ENCODE measurements around the gene CYLD. TPM values are rescaled to one million over a fixed set of nuclear protein-coding genes. Genes with fewer than 3 reads are reported as not detected.

Gene CYLD
- total RNA-seq, 1 donor from 2014 or later, result 30.7 TPM

DNA sequence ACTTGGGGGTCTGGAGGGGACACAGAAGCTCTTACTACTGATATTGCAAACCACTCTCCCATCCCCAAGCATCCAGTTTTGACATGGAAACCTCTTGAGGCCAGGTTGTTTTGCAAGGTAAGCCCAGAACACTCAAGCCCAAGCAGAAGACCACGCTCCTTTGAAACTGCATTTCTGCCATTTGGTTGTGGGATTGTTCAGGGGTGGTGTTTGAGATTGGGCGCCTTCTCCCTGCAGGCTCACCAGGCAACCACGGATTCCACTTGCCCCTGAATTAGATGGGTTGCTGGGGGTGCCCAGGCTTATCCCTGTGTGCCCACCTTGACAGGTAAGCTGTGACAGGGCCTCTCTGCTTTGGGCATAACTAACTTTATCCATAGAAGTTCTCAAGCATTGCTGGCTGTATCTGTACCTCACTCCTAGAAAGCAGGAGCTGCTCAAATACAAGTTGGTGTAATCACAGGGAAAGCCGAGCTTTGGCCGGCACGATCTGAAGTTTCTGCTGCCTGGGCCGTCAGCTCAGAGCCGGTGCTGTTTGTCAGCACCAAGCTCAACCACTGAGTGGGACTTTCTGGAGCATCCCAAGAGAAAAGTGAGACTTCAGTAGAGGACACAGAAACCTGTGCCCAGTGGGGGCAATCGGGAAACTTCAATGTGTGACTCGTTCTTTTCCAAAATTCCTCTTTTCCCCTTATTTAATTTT is 93.6 kb downstream of the CYLD start:
- Mint-ChIP-seq H3K4me3 (ENCODE audit: unreplicated experiment) (no peak overlapping the region), H3K9me3 (ENCODE audit: unreplicated experiment) (no peaks in the 10 kb centered on the region), H3K27me3 (ENCODE audit: unreplicated experiment) (peaks cover 10% of the 10 kb centered on the region), H3K36me3 (ENCODE audit: low read depth, unreplicated experiment) (no peaks in the 10 kb centered on the region), H3K27ac (ENCODE audit: unreplicated experiment) (no peak overlapping the region), H3K4me1 (ENCODE audit: unreplicated experiment) (peaks cover 23% of the 10 kb centered on the region)
- DNase-seq (ENCODE audit: low spot score), result no peak
- no peak for TF ChIP-seq CTCF (IDR thresholded peaks at IDR 0.05; ENCODE audit: unreplicated experiment)

DNA sequence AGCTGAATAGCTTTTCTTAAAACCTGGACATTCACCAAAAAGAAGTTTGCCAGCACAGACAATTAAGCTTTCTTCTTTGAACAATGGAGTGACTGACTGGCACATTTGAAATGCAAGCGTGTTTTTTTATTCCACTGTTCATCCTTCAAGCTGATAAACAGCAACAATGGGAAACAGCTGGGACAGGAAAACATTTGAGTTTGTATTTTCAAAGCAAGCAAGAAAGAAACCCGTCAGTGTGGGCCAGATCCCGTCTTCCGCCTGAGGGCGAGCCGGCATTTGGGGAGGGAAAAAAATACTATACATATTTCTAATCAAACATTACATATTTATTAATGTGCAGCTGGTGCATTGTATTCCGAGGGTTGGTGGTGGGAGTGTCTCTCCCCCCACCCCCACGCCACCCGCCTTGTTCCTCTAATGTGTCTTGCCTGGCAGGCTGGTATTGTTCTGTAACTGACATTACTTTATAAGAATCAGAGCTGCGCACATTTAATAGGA is 94.3 kb downstream of the CYLD start:
- TF ChIP-seq CTCF (IDR thresholded peaks at IDR 0.05; ENCODE audit: unreplicated experiment), result no peak
- Mint-ChIP-seq H3K36me3 (ENCODE audit: low read depth, unreplicated experiment) (no peaks in the 10 kb centered on the region), H3K27me3 (ENCODE audit: unreplicated experiment) (peaks cover 10% of the 10 kb centered on the region), H3K4me1 (ENCODE audit: unreplicated experiment) (peaks cover 30% of the 10 kb centered on the region), H3K9me3 (ENCODE audit: unreplicated experiment) (no peaks in the 10 kb centered on the region), H3K27ac (ENCODE audit: unreplicated experiment) (no peak overlapping the region), H3K4me3 (ENCODE audit: unreplicated experiment) (no peak overlapping the region)
- DNase-seq (ENCODE audit: low spot score), result no peak

- Mint-ChIP-seq H3K27me3 (ENCODE audit: unreplicated experiment) (peaks cover 10% of the 10 kb centered on the region), H3K36me3 (ENCODE audit: low read depth, unreplicated experiment) (no peaks in the 10 kb centered on the region), H3K9me3 (ENCODE audit: unreplicated experiment) (no peaks in the 10 kb centered on the region), H3K4me1 (ENCODE audit: unreplicated experiment) (peaks cover 32% of the 10 kb centered on the region), H3K4me3 (ENCODE audit: unreplicated experiment) (no peak overlapping the region), H3K27ac (ENCODE audit: unreplicated experiment) (no peak overlapping the region)
- DNase-seq (ENCODE audit: low spot score), result no peak
- TF ChIP-seq CTCF (IDR thresholded peaks at IDR 0.05; ENCODE audit: unreplicated experiment), result no peak
Observed at GRCh38 chr16:50837324-50837723, 95.4 kb downstream of the CYLD start.

DNA sequence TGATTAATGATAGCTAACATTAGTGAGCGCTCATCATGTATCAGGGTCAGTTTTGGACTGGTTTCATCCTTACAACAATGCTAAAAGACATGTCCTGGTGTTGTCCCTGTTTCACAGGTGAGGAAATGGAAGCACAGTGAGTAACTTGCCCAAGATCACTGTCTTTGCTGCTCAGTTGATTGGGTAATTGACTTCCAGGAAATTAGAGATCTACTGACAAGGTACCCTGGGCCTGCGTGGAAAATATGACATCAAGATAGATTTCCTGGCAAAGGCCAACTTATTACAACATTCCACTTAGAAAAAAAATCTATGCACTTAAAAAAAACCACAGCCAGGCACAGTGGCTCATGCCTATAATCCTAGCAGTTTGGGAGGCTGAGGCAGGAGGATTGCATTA is 96.3 kb downstream of the CYLD start:
- Mint-ChIP-seq H3K9me3 (ENCODE audit: unreplicated experiment) (no peaks in the 10 kb centered on the region), H3K27me3 (ENCODE audit: unreplicated experiment) (peaks cover 8% of the 10 kb centered on the region), H3K36me3 (ENCODE audit: low read depth, unreplicated experiment) (no peaks in the 10 kb centered on the region), H3K4me3 (ENCODE audit: unreplicated experiment) (no peak overlapping the region), H3K4me1 (ENCODE audit: unreplicated experiment) (peaks cover 32% of the 10 kb centered on the region), H3K27ac (ENCODE audit: unreplicated experiment) (no peak overlapping the region)
- DNase-seq (ENCODE audit: low spot score), result no peak
- no peak for TF ChIP-seq CTCF (IDR thresholded peaks at IDR 0.05; ENCODE audit: unreplicated experiment)

GRCh38 chr16:50838885-50839284 is 97.0 kb downstream of the CYLD start:
- H3K4me3 Mint-ChIP-seq (ENCODE audit: unreplicated experiment), result no peak overlapping the region
- no peak for TF ChIP-seq CTCF (IDR thresholded peaks at IDR 0.05; ENCODE audit: unreplicated experiment)
- peaks cover 32% of the 10 kb centered on the region for H3K4me1 Mint-ChIP-seq (ENCODE audit: unreplicated experiment)
- H3K9me3 Mint-ChIP-seq (ENCODE audit: unreplicated experiment), result no peaks in the 10 kb centered on the region
- no peaks in the 10 kb centered on the region for H3K36me3 Mint-ChIP-seq (ENCODE audit: low read depth, unreplicated experiment)
- H3K27ac Mint-ChIP-seq (ENCODE audit: unreplicated experiment), result no peak overlapping the region
- no peak for DNase-seq (ENCODE audit: low spot score)
- H3K27me3 Mint-ChIP-seq (ENCODE audit: unreplicated experiment), result peaks cover 8% of the 10 kb centered on the region
